ENCODE results near the gene STRN3.
"Not testable (repeated sequence)": the region's sequence is repeated elsewhere in the genome, so short reads cannot be mapped to it uniquely, and the experiment has no call there.

The STRN3 gene

GRCh38 chr14:31003284-31003683, 22.9 kb downstream of the STRN3 start:
- H3K4me3 ChIP-seq (ENCODE audit: low read depth, low read length): no peak overlapping the region

DNA sequence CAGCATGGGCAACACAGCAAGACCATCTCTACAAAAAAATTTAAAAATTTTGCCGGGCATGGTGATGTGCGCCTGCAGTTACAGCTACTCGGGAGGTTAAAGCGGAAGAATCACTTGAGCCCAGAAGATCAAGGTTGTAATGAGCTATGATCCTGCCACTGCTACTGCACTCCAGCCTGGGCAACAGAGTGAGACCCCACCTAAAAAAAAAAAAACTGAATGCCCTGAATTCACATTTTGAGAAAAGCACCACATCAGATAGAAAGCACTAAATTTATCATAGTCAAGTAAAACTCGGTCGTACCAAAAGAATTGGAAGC, 24.9 kb downstream of the STRN3 start:
- H3K4me3 ChIP-seq (ENCODE audit: low read depth, low read length): no peak overlapping the region

GRCh38 chr14:31000629-31001338, 25.4 kb downstream of the STRN3 start:
- H3K4me3 ChIP-seq (ENCODE audit: low read depth, low read length): no peak overlapping the region

DNA sequence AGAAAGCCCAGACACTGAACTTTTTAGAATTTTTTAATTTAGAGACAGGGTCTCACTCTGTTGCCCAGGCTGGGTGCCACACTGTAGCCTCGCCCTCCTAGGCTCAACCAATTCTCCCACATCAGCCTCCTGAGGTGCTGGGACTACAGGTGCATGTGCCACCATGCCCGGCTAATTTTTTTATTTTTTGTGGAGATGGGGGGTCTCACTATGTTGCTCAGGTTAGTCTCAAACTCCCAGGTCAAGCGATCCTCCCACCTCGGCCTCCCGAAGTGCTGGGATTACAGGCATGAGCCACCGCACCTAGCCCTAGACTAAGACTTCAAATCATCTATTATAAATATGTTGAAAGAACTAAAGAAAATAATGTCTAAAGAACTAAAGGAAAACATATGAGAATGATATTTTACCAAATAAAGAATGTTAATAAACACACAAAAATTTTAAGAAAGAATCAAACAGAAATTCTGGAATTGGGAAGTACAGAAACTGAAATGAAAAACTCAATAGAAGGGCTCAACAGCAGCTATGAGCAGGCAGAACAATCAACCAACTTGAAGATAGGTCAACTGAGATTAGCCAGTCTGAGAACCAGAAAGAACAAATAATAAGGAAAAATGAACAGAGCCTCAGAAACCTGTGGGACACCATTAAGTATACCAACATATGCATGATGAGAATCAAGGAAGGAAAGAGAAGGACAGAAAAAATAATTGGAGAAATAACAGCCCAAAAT, 27.0 kb downstream of the STRN3 start:
- H3K4me3 ChIP-seq (ENCODE audit: low read depth, low read length): no peak overlapping the region

DNA sequence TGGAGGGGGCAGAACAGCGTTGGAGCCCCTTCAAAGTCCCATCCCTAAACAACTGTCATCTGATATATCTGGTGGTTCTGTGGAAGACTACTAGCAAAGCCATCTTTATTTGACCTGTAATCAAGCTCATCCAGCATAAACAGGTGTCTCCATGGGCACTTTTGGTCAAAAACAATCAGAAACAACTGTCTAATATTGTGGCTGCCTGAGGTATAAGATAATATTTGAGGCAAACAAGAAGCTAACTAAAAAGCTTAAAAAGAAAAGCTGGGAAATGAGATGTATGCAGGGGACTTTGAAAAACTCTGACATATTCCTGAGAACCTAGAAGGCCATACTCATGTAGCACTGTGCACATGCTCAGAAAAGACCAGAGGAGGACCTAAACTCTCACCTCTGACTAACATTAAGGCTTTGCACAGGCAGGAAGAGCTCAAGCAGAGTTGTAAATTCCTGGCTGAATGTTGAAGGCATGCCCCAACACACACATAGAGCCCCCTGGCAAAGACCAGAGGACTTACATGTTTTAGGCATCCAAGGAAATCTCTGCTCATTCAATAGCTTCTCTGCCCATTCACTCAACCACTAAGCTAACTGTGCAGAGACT, 28.0 kb downstream of the STRN3 start:
- H3K4me3 ChIP-seq (ENCODE audit: low read depth, low read length): no peak overlapping the region

GRCh38 chr14:30996892-30997659, 29.1 kb downstream of the STRN3 start:
- H3K4me3 ChIP-seq (ENCODE audit: low read depth, low read length): no peak overlapping the region

- no peak overlapping the region for H3K4me3 ChIP-seq (ENCODE audit: low read depth, low read length)
Observed at GRCh38 chr14:30995689-30996088, 30.5 kb downstream of the STRN3 start.

DNA sequence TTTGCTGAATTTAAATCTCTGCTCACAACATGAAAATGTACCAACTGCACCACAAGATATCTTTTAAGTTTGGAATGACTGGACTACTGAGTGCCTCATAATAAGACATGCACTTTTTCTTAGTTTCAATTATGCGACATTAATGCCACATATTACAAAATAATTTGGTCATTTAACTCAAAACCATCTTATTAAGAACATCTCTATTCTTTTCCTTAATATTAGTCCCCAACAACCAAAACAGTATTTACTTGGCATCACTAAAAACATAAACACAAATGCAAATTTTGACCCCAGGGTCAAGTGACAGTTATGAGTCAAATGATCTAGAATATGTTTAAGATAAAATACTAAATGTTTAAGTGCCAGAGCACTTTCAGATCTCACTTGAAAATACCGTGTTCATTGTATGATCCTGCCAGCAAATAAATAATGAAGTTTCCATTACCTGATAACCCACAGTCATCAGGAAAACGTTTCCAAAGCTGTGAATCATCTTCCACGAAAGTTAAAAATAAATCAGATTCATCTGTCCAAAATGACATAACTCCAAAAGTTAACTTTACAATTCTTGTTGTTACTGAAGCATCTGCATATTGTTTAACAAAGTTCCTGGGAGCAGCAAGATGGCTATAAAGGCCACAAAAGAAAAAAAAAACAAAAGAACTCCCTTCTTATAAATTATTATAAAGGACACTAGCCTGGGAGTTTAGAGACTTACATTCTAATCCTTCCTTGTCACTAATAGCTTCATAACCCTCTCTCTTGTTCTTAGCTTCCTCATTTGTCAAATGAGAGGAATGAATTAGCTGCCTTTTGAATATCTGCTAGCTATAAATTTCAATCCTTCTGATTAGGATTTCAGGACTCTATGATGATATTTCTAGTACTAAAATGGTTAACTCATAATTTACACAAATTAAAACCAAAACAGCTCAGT, 31.2 kb downstream of the STRN3 start:
- H3K4me3 ChIP-seq (ENCODE audit: low read depth, low read length): no peak overlapping the region

GRCh38 chr14:30993071-30993470, 33.1 kb downstream of the STRN3 start:
- H3K4me3 ChIP-seq (ENCODE audit: low read depth, low read length): no peak overlapping the region

- no peak overlapping the region for H3K4me3 ChIP-seq (ENCODE audit: low read depth, low read length)
Observed at GRCh38 chr14:30991408-30991807, 34.8 kb downstream of the STRN3 start.

DNA sequence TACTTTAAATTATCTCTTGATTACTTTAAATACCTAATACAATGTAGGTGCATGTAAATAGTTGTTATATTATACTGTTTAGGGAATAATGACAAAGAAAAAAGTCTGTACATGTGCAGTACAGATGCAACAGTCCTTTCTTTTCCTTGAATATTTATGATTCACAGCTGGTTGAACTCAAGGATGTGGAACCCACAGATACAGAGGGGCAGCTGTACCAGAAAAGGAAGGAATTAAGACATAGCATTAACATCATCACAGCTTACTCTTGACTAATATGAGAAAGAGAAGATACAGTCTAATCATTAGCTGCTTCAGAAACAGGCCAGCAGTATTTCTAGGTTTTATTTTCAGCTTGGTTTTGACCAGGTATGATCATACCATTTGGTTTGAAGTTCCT, 35.4 kb downstream of the STRN3 start:
- H3K4me3 ChIP-seq (ENCODE audit: low read depth, low read length): no peak overlapping the region

DNA sequence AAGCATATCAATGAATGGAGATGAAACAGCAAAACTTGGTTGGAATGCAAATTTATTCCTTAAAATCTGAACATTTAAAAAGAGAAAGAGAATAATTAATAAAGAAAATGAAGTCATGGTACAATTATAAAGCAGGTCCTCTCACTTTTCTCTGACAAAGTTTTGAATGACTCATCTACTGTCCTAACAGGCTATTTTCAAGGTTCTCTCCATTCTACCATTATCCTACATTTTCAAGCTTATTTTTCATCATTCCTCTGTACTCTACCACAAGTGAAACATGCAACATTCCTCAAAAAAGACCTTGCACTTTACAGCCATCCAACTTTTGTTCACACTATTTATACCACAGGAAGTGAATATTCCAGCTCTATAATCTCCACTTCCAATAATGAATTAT, 37.7 kb downstream of the STRN3 start:
- no peak overlapping the region for H3K4me3 ChIP-seq (ENCODE audit: low read depth, low read length)

DNA sequence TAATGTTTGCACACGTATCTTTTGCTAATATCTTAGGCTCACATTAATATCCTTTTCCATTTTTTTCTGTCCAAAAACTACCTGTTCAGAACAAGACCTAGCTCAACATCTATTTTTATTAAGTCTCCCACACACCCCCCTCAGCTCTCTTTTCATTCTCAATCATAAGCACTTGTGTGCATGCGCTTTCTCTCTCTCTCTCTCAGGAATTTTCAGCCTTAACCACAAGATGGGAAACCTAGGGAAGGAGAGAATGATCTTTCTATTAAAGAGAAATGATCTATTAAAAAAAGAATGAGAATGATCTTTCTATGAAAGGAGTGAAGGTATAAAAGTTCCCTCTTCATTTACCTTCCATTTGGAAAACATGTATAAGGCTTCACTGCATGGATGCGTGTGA, 40.4 kb downstream of the STRN3 start:
- H3K4me3 ChIP-seq (ENCODE audit: low read depth, low read length): no peak overlapping the region

DNA sequence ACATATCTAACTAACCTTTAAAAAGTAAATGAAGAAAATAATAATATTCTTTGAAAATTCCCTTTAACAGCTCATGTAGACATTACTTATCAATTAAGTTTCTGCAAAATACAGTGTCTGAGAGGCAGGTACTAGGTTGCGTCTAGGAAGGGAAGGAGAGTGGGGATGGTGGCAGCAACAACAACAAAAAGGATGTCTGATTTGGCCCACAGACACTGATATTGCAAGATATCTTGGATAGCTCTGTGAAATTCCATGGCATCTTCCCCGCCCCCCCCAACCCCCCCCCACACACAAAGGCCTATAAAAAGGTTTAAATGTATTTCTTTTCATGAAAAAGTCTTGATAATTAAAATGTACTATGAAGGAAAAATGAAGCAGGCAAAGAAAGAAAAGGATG, 42.3 kb downstream of the STRN3 start:
- no peak overlapping the region for H3K4me3 ChIP-seq (ENCODE audit: low read depth, low read length)

DNA sequence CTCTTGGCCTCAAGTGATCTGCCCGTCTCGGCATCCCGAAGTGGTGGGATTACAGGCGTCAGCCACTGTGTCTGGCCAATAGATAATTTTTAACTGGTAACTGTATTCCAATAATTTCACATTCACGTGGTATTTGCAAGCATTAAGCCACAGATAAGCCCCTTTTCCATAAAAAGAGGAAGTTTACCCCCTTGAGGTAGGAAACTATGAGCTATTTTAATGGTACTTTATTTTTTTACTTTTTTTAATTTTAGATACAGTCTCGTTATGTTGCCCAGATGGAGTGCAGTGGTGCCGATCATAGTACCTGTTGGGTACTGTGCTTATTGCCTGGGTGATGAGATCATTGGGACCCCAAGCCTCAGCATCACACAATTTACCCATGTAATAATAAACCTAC, 43.6 kb downstream of the STRN3 start:
- H3K4me3 ChIP-seq (ENCODE audit: low read depth, low read length): no peak overlapping the region

GRCh38 chr14:30980980-30981379, 45.2 kb downstream of the STRN3 start:
- H3K4me3 ChIP-seq (ENCODE audit: low read depth, low read length): no peak overlapping the region

- not testable (repeated sequence) for H3K4me3 ChIP-seq (ENCODE audit: low read depth, low read length)
Observed at GRCh38 chr14:30980106-30980704, 46.0 kb downstream of the STRN3 start.

DNA sequence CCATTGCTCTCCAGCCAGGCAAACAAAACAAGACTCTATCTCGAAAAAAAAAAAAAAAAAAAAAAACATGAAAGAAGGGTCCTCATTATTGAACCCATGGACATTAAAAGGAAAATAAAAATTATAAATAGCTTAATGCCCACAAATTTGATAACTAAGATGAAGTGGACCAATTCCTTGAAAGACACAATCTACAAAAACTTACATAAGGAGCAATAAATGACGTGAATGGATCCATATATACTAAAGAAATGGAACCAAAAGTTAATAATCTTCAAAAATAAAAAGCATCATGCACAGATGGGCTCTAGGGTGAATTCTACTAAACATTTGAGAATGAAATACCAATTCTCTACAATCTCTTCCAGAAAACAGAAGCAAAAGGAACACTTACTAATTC, 48.4 kb downstream of the STRN3 start:
- no peak overlapping the region for H3K4me3 ChIP-seq (ENCODE audit: low read depth, low read length)

GRCh38 chr14:30974628-30975027, 51.6 kb downstream of the STRN3 start:
- no peak overlapping the region for H3K4me3 ChIP-seq (ENCODE audit: low read depth, low read length)
